ENCODE measurements around the gene DNM3. TPM values are rescaled to one million over a fixed set of nuclear protein-coding genes. Genes with fewer than 3 reads are reported as not detected.
A peak's percentile ranks its signal among the peaks of the same experiment; 100 is the strongest.

The DNM3 gene
- total RNA-seq, 1 experiment from 2014 or later, result 0.45 TPM

GRCh38 chr1:171983584-171983983 lies 142.3 kb downstream of the DNM3 start:
- DNase-seq, result peak; percentile 46
- Histone ChIP-seq H3K36me3 (ENCODE audit: insufficient read depth, low read length) (no peaks in the 10 kb centered on the region), H2AFZ (ENCODE audit: low read length) (no peak overlapping the region), H3K9me3 (ENCODE audit: low read length) (no peaks in the 10 kb centered on the region), H3K27ac (ENCODE audit: low read length) (no peak overlapping the region), H3K9ac (ENCODE audit: low read length) (no peak overlapping the region), H3K27me3 (ENCODE audit: low read length) (no peaks in the 10 kb centered on the region), H3K79me2 (ENCODE audit: low read length) (no peaks in the 10 kb centered on the region), H3K4me1 (ENCODE audit: low read length) (no peaks in the 10 kb centered on the region), H3K4me2 (ENCODE audit: low read depth, low read length, poor library complexity, severe bottlenecking) (no peak overlapping the region), H3K9me2 (replicated peaks; ENCODE audit: insufficient read depth, low read length) (no peaks in the 10 kb centered on the region), H3K4me3 (ENCODE audit: low read length) (no peak overlapping the region), H4K20me1 (ENCODE audit: insufficient read depth, low read depth, low read length) (no peaks in the 10 kb centered on the region)

- H2AFZ ChIP-seq (ENCODE audit: low read length), result no peak overlapping the region
- no peak overlapping the region for H3K9ac ChIP-seq (ENCODE audit: low read length)
- H3K9me3 ChIP-seq (ENCODE audit: low read length), result no peaks in the 10 kb centered on the region
- no peaks in the 10 kb centered on the region for H4K20me1 ChIP-seq (ENCODE audit: insufficient read depth, low read depth, low read length)
- no peaks in the 10 kb centered on the region for H3K36me3 ChIP-seq (ENCODE audit: insufficient read depth, low read length)
- H3K4me1 ChIP-seq (ENCODE audit: low read length), result no peaks in the 10 kb centered on the region
- H3K27me3 ChIP-seq (ENCODE audit: low read length), result no peaks in the 10 kb centered on the region
- H3K27ac ChIP-seq (ENCODE audit: low read length), result no peak overlapping the region
- DNase-seq, result no peak
- no peak overlapping the region for H3K4me3 ChIP-seq (ENCODE audit: low read length)
- H3K9me2 ChIP-seq (replicated peaks; ENCODE audit: insufficient read depth, low read length), result no peaks in the 10 kb centered on the region
- H3K79me2 ChIP-seq (ENCODE audit: low read length), result no peaks in the 10 kb centered on the region
- H3K4me2 ChIP-seq (ENCODE audit: low read depth, low read length, poor library complexity, severe bottlenecking), result no peak overlapping the region
Measured at GRCh38 chr1:171984262-171984661, 143.0 kb downstream of the DNM3 start.

- Histone ChIP-seq H4K20me1 (ENCODE audit: insufficient read depth, low read depth, low read length) (no peaks in the 10 kb centered on the region), H3K4me3 (ENCODE audit: low read length) (no peak overlapping the region), H3K4me1 (ENCODE audit: low read length) (no peaks in the 10 kb centered on the region), H3K9me2 (replicated peaks; ENCODE audit: insufficient read depth, low read length) (no peaks in the 10 kb centered on the region), H3K9ac (ENCODE audit: low read length) (no peak overlapping the region), H3K36me3 (ENCODE audit: insufficient read depth, low read length) (no peaks in the 10 kb centered on the region), H3K4me2 (ENCODE audit: low read depth, low read length, poor library complexity, severe bottlenecking) (no peak overlapping the region), H2AFZ (ENCODE audit: low read length) (no peak overlapping the region), H3K27ac (ENCODE audit: low read length) (no peak overlapping the region), H3K27me3 (ENCODE audit: low read length) (no peaks in the 10 kb centered on the region), H3K9me3 (ENCODE audit: low read length) (no peaks in the 10 kb centered on the region), H3K79me2 (ENCODE audit: low read length) (no peaks in the 10 kb centered on the region)
- DNase-seq, result peak; percentile 68
Measured at GRCh38 chr1:171984850-171985485, 143.7 kb downstream of the DNM3 start.

- no peaks in the 10 kb centered on the region for H4K20me1 ChIP-seq (ENCODE audit: insufficient read depth, low read depth, low read length)
- no peaks in the 10 kb centered on the region for H3K9me3 ChIP-seq (ENCODE audit: low read length)
- H3K4me1 ChIP-seq (ENCODE audit: low read length), result no peaks in the 10 kb centered on the region
- no peaks in the 10 kb centered on the region for H3K79me2 ChIP-seq (ENCODE audit: low read length)
- no peaks in the 10 kb centered on the region for H3K36me3 ChIP-seq (ENCODE audit: insufficient read depth, low read length)
- H3K9ac ChIP-seq (ENCODE audit: low read length), result no peak overlapping the region
- no peak overlapping the region for H3K4me2 ChIP-seq (ENCODE audit: low read depth, low read length, poor library complexity, severe bottlenecking)
- H3K4me3 ChIP-seq (ENCODE audit: low read length), result no peak overlapping the region
- H3K9me2 ChIP-seq (replicated peaks; ENCODE audit: insufficient read depth, low read length), result no peaks in the 10 kb centered on the region
- DNase-seq, result peak; percentile 59
- H2AFZ ChIP-seq (ENCODE audit: low read length), result no peak overlapping the region
- no peak overlapping the region for H3K27ac ChIP-seq (ENCODE audit: low read length)
- no peaks in the 10 kb centered on the region for H3K27me3 ChIP-seq (ENCODE audit: low read length)
Measured at GRCh38 chr1:171985639-171986038, 144.3 kb downstream of the DNM3 start.

GRCh38 chr1:171988243-171988885 lies 147.1 kb downstream of the DNM3 start:
- Histone ChIP-seq H3K27me3 (ENCODE audit: low read length) (no peaks in the 10 kb centered on the region), H2AFZ (ENCODE audit: low read length) (no peak overlapping the region), H3K79me2 (ENCODE audit: low read length) (no peaks in the 10 kb centered on the region), H3K4me3 (ENCODE audit: low read length) (no peak overlapping the region), H3K9me3 (ENCODE audit: low read length) (no peaks in the 10 kb centered on the region), H3K4me1 (ENCODE audit: low read length) (no peaks in the 10 kb centered on the region), H3K9me2 (replicated peaks; ENCODE audit: insufficient read depth, low read length) (no peaks in the 10 kb centered on the region), H3K4me2 (ENCODE audit: low read depth, low read length, poor library complexity, severe bottlenecking) (no peak overlapping the region), H3K36me3 (ENCODE audit: insufficient read depth, low read length) (no peaks in the 10 kb centered on the region), H3K9ac (ENCODE audit: low read length) (no peak overlapping the region), H3K27ac (ENCODE audit: low read length) (no peak overlapping the region), H4K20me1 (ENCODE audit: insufficient read depth, low read depth, low read length) (no peaks in the 10 kb centered on the region)
- no peak for DNase-seq

- H3K27ac ChIP-seq (ENCODE audit: low read length), result no peak overlapping the region
- H3K27me3 ChIP-seq (ENCODE audit: low read length), result no peaks in the 10 kb centered on the region
- DNase-seq, result no peak
- no peaks in the 10 kb centered on the region for H3K4me1 ChIP-seq (ENCODE audit: low read length)
- H4K20me1 ChIP-seq (ENCODE audit: insufficient read depth, low read depth, low read length), result no peaks in the 10 kb centered on the region
- no peak overlapping the region for H3K9ac ChIP-seq (ENCODE audit: low read length)
- H3K9me3 ChIP-seq (ENCODE audit: low read length), result no peaks in the 10 kb centered on the region
- H2AFZ ChIP-seq (ENCODE audit: low read length), result no peak overlapping the region
- no peaks in the 10 kb centered on the region for H3K79me2 ChIP-seq (ENCODE audit: low read length)
- no peaks in the 10 kb centered on the region for H3K36me3 ChIP-seq (ENCODE audit: insufficient read depth, low read length)
- no peaks in the 10 kb centered on the region for H3K9me2 ChIP-seq (replicated peaks; ENCODE audit: insufficient read depth, low read length)
- no peak overlapping the region for H3K4me3 ChIP-seq (ENCODE audit: low read length)
- H3K4me2 ChIP-seq (ENCODE audit: low read depth, low read length, poor library complexity, severe bottlenecking), result no peak overlapping the region
Measured at GRCh38 chr1:171990371-171990770, 149.1 kb downstream of the DNM3 start.

- Histone ChIP-seq H3K4me1 (ENCODE audit: low read length) (no peaks in the 10 kb centered on the region), H2AFZ (ENCODE audit: low read length) (no peak overlapping the region), H3K27me3 (ENCODE audit: low read length) (no peaks in the 10 kb centered on the region), H3K4me3 (ENCODE audit: low read length) (no peak overlapping the region), H3K4me2 (ENCODE audit: low read depth, low read length, poor library complexity, severe bottlenecking) (no peak overlapping the region), H3K9me2 (replicated peaks; ENCODE audit: insufficient read depth, low read length) (no peaks in the 10 kb centered on the region), H3K9me3 (ENCODE audit: low read length) (no peaks in the 10 kb centered on the region), H4K20me1 (ENCODE audit: insufficient read depth, low read depth, low read length) (no peaks in the 10 kb centered on the region), H3K27ac (ENCODE audit: low read length) (no peak overlapping the region), H3K79me2 (ENCODE audit: low read length) (no peaks in the 10 kb centered on the region), H3K36me3 (ENCODE audit: insufficient read depth, low read length) (no peaks in the 10 kb centered on the region), H3K9ac (ENCODE audit: low read length) (no peak overlapping the region)
- no peak for DNase-seq
Measured at GRCh38 chr1:171994293-171994692, 153.0 kb downstream of the DNM3 start.

- Histone ChIP-seq H2AFZ (ENCODE audit: low read length) (no peak overlapping the region), H3K4me1 (ENCODE audit: low read length) (no peaks in the 10 kb centered on the region), H3K27me3 (ENCODE audit: low read length) (no peaks in the 10 kb centered on the region), H3K27ac (ENCODE audit: low read length) (no peak overlapping the region), H3K9me2 (replicated peaks; ENCODE audit: insufficient read depth, low read length) (no peaks in the 10 kb centered on the region), H3K4me3 (ENCODE audit: low read length) (no peak overlapping the region), H3K79me2 (ENCODE audit: low read length) (no peaks in the 10 kb centered on the region), H4K20me1 (ENCODE audit: insufficient read depth, low read depth, low read length) (no peaks in the 10 kb centered on the region), H3K9ac (ENCODE audit: low read length) (no peak overlapping the region), H3K9me3 (ENCODE audit: low read length) (no peaks in the 10 kb centered on the region), H3K36me3 (ENCODE audit: insufficient read depth, low read length) (no peaks in the 10 kb centered on the region), H3K4me2 (ENCODE audit: low read depth, low read length, poor library complexity, severe bottlenecking) (no peak overlapping the region)
- DNase-seq, result no peak
Measured at GRCh38 chr1:171995573-171995972, 154.3 kb downstream of the DNM3 start.
